Breast epithelium (tissue), 3 donors: Measurements from ENCODE around the gene WWP2.
"Not testable (repeated sequence)": the region's sequence is repeated elsewhere in the genome, so short reads cannot be mapped to it uniquely, and the experiment has no call there.

ENCODE experiments used
- CTCF ChIP-seq, 3 donors: fragments of 450-650 bp; IDR thresholded peaks; one replicate each; pipeline ENCODE4 v1.5.1; 2016 to 2017; ENCODE audit warnings: antibody characterized with exemption in 3 of 3, mild to moderate bottlenecking in 3 of 3, moderate library complexity in 3 of 3
- POLR2A ChIP-seq: fragments of 450-650 bp; IDR thresholded peaks from one replicate; pipeline ENCODE4 v1.6.1; 2016; ENCODE audit warnings: antibody characterized with exemption, mild to moderate bottlenecking, moderate library complexity

GRCh38 chr16:69824564-69825142 lies 62.5 kb downstream of the WWP2 start:
- not testable (repeated sequence) for TF ChIP-seq CTCF (IDR thresholded peaks at IDR 0.05); POLR2A
